ENCODE measurements around the gene CHSY1.

- TF ChIP-seq, protein P1, sequence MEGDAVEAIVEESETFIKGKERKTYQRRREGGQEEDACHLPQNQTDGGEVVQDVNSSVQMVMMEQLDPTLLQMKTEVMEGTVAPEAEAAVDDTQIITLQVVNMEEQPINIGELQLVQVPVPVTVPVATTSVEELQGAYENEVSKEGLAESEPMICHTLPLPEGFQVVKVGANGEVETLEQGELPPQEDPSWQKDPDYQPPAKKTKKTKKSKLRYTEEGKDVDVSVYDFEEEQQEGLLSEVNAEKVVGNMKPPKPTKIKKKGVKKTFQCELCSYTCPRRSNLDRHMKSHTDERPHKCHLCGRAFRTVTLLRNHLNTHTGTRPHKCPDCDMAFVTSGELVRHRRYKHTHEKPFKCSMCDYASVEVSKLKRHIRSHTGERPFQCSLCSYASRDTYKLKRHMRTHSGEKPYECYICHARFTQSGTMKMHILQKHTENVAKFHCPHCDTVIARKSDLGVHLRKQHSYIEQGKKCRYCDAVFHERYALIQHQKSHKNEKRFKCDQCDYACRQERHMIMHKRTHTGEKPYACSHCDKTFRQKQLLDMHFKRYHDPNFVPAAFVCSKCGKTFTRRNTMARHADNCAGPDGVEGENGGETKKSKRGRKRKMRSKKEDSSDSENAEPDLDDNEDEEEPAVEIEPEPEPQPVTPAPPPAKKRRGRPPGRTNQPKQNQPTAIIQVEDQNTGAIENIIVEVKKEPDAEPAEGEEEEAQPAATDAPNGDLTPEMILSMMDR (conservative IDR thresholded peaks at IDR 0.05; ENCODE audit: low read depth, low read length), result no peak
- no peak for TF ChIP-seq EZH2 (IDR thresholded peaks at IDR 0.05; ENCODE audit: borderline replicate concordance, low read depth, low read length, poor library complexity, severe bottlenecking)
These were observed 28.2 kb upstream of the CHSY1 start for GRCh38 chr15:101280007-101280406.
